ENCODE measurements around the gene CHPF2.

DNA sequence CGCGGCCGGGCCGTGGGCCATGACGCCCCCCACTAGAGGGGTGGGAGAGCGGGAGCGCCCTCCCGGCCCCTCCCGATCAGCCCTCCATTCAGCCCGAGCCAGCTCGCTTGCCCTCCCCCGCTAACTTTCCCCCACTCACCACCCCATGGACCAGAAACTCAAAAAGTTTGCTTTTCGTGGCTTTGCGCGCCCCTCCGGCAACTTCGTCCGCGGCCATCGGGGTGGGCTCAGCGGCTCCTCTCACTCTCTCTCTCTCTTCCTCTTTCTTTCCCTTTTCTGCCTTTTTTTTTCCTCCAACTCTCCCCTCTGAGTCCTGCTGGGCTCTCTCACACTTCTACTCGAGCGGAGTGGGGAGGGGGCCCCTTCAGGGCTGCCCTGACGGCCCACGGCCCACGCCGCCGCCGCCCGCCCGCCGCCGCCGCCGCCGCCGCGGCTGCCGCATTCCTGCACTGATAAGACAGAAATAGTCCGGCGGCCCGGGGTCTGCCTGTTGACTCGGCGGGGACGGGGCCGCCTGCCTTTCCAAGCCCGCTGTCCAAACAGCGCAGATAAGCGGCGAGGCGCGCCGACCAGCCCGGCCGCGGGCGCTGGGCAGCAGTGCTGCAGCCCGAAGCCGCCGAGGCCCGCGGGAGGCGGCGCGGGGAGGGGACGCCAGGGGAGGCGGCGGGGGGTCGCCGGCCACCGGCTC lies 16.2 kb downstream of the CHPF2 start, which contains the start of gene SMARCD3:
- TF ChIP-seq CTCF (IDR thresholded peaks at IDR 0.05; ENCODE audit: borderline replicate concordance, extremely low read depth, low read length, poor library complexity, severe bottlenecking) (no peak), EZH2 (IDR thresholded peaks at IDR 0.05; ENCODE audit: borderline replicate concordance, low read depth, low read length, severe bottlenecking) (peak; percentile 97)

Measured in DND-41 (cell line).